GM19099 (cell line): ENCODE measurements around the gene PEAK1.

Source experiments
- POLR2A ChIP-seq: IDR thresholded peaks from 3 replicates; pipeline ENCODE4 v1.6.1; 2011; ENCODE audit warnings: low read depth; ENCODE audit not compliant: insufficient read length; ENCODE audit errors: extremely low read depth

The PEAK1 gene

DNA sequence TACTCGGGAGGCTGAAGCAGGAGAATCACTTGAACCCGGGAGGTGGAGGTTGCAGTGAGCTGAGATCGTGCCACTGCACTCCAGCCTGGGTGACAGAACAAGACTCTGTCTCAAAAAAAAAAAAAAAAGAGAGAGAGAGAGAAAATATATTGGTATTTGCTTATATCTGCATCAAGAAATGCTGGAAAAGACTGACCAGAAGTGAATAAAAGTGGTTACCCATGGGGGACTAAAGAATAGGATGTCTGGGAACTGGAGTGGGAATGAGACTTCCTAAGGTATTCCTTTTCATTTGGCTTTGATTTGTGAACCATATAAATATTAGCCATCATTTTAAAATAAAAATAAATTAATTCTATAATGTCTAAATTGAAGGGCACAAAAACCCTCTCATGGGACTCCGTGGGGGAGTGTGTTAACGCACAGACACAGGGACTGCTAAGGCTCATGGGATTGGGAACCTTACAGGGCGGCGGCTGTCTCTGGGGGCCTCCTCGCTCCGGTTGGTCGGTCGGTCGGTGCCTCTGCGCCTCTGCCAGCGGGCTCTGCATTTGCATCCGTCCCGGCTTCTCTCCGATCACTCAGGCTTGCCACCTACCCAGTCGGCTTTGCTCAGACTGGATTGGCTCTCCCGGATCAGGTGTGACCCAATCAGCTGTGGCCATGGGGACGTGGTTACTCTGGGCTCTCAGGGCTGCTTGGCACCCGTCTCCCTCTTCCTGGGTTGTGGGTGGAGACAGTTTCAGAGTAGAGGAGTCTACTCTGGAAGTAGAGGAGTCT, 336.3 kb downstream of the PEAK1 start:
- TF ChIP-seq POLR2A, result peak; percentile 34

DNA sequence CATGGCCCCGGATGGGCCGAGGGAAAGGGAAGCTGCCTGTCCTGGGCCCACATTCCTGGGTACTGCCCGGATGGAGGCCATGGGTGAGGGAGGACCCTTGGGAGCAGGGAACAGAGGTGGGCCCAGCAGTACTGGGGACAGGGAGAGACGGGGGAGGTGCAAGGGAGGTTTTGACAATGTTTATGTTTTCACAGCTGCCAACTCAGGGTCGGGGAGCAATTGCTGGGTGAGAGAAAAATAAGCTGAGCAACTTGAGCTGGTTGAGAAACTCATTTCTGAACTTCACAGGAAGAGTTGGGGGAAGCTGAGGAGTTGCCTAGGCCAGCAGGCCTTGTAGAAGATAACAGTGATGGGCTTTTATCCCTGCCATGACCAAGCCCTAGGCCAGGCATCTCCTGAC, 337.9 kb downstream of the PEAK1 start:
- no peak for TF ChIP-seq POLR2A

DNA sequence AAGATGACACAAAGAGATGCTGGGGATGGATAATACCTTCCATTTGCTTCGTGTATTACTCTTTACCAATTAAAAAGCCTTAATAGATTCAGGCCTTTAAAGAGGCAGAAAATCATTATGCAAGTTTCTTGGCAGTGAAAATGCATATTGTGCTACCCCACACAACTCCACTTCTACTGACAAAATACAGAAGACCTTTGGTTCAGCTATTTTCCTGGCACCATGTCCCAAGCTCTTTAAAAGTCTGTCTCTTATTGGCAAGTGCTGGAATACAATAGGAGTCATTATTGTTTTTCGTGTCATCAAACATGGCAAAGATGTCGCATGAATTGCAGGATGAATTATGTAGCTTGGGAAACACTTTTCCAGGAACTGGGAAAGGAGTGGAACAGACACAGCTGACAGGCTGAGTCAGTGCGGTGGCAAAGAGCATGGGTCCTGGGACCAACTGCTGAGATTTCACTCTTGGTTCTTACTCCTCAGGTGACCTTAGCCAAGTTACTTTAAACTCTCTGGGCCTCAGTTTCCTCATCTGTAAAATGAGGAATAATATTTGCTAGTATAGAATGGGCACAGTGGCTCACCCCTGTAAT, 343.5 kb downstream of the PEAK1 start:
- TF ChIP-seq POLR2A, result no peak

- TF ChIP-seq POLR2A, result no peak
These were observed 344.4 kb downstream of the PEAK1 start for GRCh38 chr15:77075528-77075927.

- no peak for TF ChIP-seq POLR2A
These were observed 345.6 kb downstream of the PEAK1 start for GRCh38 chr15:77074350-77074749.

GRCh38 chr15:77071305-77072223, 348.3 kb downstream of the PEAK1 start:
- no peak for TF ChIP-seq POLR2A

DNA sequence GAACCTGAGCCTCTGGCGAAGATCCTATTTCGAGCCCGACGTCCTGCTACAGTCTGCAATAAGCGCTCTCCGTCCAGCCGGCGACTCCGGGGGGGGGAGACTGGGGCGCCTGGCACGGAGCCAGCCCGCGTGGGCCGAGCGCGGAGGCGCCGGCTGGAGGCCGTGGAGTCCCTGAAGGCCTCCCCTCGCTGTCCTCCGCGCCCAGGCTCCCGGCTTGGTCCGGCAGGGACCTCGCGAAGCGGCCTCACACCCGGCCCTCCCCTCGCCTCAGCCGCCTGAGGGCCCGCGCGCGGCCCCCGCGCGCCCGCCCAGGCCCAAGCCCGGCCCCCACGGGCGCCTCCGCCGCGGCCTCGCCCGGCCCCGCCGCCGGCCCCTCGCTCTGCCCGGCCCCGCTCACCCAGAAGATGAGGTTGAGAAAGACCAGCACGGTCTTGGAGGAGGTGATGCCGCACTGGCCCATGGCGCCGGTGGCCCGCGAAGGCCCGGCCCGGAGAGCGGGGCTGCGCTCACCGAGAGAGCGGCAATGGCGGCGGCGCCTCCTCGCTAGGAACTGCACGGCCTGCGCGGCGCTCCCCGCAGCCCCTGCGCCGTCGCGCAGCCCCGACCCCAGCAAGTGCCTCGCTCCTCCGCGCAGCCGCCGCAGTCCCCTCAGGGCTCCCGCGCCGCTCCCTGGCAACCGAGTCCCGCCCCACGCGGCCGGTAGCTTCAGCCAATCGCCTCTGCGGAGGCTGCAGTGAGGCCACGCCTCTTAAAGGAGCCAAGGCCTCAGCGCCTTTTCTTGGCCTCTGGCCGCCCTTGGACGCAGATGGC, 349.2 kb downstream of the PEAK1 start, which contains the start of gene TSPAN3:
TSS of gene TSPAN3 (minus strand) at position 615 of the 810 bp plus-strand sequence. CDS start at position 460, 155 bp downstream.
- TF ChIP-seq POLR2A, result peak; percentile 75

DNA sequence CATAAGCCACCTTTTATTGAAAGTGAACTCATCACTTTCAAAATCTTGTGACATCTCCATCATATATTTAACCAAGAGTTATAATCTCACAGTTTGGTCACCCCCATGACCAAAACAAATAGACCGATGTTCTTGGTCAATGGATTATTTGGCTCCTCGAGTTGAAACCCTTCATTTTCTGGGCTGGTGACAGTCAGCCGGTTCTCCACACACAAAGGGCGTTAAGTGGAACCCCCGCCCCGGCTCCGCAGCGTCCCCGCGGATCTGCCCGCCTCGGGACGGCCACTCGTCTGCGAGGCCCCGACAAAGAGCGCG, 349.8 kb downstream of the PEAK1 start:
- no peak for TF ChIP-seq POLR2A

DNA sequence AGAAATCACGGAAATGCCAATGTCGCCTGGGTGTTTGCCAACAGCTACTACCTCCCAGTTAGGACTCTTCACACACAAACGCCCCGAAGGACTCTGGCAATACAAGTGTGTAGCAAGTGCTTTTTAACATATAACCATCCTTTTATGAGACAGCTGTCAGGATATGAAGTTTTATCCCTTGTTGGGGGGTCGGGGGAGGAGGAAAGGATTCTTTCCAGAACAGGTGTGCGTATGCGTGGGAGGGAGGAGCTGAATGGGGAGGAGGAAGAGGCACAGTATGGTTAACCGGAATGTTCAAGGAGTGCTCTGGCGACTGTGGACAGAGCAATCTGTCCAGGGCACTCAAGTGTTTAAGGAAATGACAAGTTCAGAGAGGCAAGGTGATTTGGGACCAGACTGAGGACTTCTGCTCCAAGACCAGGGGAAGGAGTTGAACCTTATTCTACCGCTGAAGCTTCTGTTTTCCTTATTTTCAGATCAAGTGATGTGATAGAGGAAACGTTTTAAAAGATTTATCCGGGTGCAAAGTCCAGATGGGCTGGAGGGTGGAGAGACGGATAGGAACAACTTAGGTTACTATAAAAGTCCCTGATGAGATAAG, 350.3 kb downstream of the PEAK1 start:
- TF ChIP-seq POLR2A, result no peak

- no peak for TF ChIP-seq POLR2A
These were observed 351.3 kb downstream of the PEAK1 start for GRCh38 chr15:77068633-77069032.

DNA sequence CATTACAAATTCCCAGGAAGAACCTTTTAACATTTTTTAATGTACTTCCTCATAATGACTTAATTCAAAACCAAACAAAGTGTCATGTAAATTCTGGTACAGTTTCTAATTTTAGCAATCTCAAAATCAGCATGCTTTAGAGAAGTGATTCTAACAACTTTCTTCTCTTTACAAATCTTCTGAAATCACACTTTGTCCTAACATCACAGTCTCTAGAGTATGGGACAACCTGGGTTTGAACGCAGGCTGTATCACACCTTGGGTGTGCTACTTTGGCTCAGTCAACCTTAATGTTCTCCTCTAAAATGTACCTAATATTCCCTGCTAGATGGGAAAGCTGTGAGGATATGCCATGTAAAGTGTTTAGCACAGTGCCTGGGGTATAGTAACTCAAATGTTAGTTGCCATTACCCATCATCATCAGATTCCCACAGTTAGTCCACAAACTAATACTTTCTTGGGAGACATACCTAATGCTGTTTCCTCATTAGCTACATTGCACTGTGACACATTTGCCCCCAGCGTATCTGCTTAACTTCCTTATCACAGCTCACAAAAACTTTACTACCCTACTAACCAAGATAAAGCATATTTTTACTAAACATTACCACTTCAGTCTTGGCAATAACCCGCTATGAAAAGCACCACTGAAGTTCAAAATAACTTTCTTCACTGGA, 352.1 kb downstream of the PEAK1 start:
- TF ChIP-seq POLR2A, result no peak

DNA sequence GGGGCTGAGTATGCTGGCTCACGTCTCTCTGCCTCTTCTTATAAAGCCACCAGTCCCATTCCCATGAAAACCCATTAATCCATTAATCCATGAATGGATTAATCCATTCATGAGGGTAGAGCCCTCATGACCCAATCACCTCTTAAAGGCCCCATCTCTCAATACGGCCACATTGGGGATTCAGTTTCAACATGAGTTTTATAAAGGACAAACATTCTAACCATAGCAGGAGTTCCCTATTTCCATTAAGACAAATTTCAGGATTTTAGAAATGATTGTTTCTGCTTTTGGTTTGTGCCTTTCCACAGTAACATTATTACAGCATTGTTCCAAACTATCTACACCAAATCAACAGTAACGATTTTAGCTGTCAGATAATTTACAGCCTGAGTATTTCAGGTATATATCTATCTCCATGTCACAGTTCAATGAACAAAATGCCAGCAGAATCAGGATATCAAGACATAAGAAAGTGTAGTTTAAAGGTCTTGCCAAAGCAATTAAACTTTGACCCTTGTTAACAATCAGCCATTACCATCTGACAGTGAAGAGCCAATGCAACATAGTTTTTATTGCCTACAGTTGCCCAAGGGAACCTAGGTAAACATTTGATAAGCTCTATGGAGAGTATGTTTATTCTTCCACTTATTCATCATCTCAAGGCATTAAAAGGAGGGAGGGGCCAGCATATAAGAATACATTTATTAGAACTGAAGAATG, 352.8 kb downstream of the PEAK1 start:
- TF ChIP-seq POLR2A, result no peak
